ENCODE measurements around the gene HOTAIR.

The HOTAIR gene

GRCh38 chr12:53955776-53956250 is 18.9 kb downstream of the HOTAIR start:
- no peak for DNase-seq

GRCh38 chr12:53955036-53955775 is 19.5 kb downstream of the HOTAIR start:
- no peak for DNase-seq

GRCh38 chr12:53954694-53955035 is 20.1 kb downstream of the HOTAIR start, which contains the start of gene HOXC12:
TSS of gene HOXC12 (plus strand) at chr12:53954903. CDS start at chr12:53954930, 27 bp downstream.
- no peak for DNase-seq

- no peak for DNase-seq
Observed at GRCh38 chr12:53953831-53954693, 20.7 kb downstream of the HOTAIR start.

GRCh38 chr12:53952871-53953734 is 21.7 kb downstream of the HOTAIR start:
- DNase-seq: no peak

- DNase-seq: no peak
Observed at GRCh38 chr12:53952335-53952694, 22.4 kb downstream of the HOTAIR start.

GRCh38 chr12:53951577-53952334 is 23.0 kb downstream of the HOTAIR start:
- DNase-seq: no peak

- no peak for DNase-seq
Observed at GRCh38 chr12:53950789-53951576, 23.8 kb downstream of the HOTAIR start.

- no peak for DNase-seq
Observed at GRCh38 chr12:53950437-53950773, 24.3 kb downstream of the HOTAIR start.

- DNase-seq: no peak
Observed at GRCh38 chr12:53949631-53950436, 24.9 kb downstream of the HOTAIR start.

GRCh38 chr12:53948650-53949593 is 25.8 kb downstream of the HOTAIR start:
- DNase-seq: no peak

GRCh38 chr12:53947743-53948142 is 27.0 kb downstream of the HOTAIR start:
- DNase-seq: no peak

GRCh38 chr12:53944907-53945847 is 29.6 kb downstream of the HOTAIR start:
- DNase-seq: no peak

GRCh38 chr12:53944209-53944608 is 30.5 kb downstream of the HOTAIR start:
- DNase-seq: no peak

GRCh38 chr12:53942467-53942997 is 32.2 kb downstream of the HOTAIR start:
- no peak for DNase-seq

GRCh38 chr12:53941750-53942149 is 33.0 kb downstream of the HOTAIR start:
- DNase-seq: no peak

- no peak for DNase-seq
Observed at GRCh38 chr12:53941187-53941586, 33.6 kb downstream of the HOTAIR start.

- DNase-seq: no peak
Observed at GRCh38 chr12:53940443-53941014, 34.2 kb downstream of the HOTAIR start.

Data from activated T-cell treated with anti-CD3 and anti-CD28 coated beads, Interleukin-2, amount 50 U/mL, for 1 hour (primary cell).